HEK293 (cell line): ENCODE results near the gene DISP3.

ENCODE experiments used
- BCL11A ChIP-seq: fragments of 450-650 bp; formaldehyde crosslinking; IDR thresholded peaks from 2 replicates; pipeline ENCODE4 v1.5.1; 2016; ENCODE audit warnings: low read depth, missing biosample characterization, missing genetic modification characterization
- CTCF ChIP-seq: fragments of 450-650 bp; formaldehyde crosslinking; IDR thresholded peaks from 2 replicates; pipeline ENCODE4 v1.5.1; 2016; ENCODE audit warnings: missing biosample characterization, missing genetic modification characterization
- KLF1 ChIP-seq: fragments of 450-650 bp; formaldehyde crosslinking; IDR thresholded peaks from 2 replicates; pipeline ENCODE4 v1.5.1; 2016; ENCODE audit warnings: missing biosample characterization, missing genetic modification characterization
- SETDB1 ChIP-seq: IDR thresholded peaks from one replicate; pipeline ENCODE4 v1.6.1; 2017; ENCODE audit warnings: mild to moderate bottlenecking, low read length, moderate library complexity, mixed read lengths; ENCODE audit not compliant: insufficient read length
- TRIM28 ChIP-seq: IDR thresholded peaks from 2 replicates; pipeline ENCODE4 v1.6.1; 2011; ENCODE audit warnings: low read length, control low read depth, borderline replicate concordance
- ZNF138 ChIP-seq: fragments of 450-650 bp; formaldehyde crosslinking; IDR thresholded peaks from 2 replicates; pipeline ENCODE4 v1.5.1; 2016; ENCODE audit warnings: missing biosample characterization, missing genetic modification characterization, borderline replicate concordance
- ZNF426 ChIP-seq: fragments of 450-650 bp; formaldehyde crosslinking; IDR thresholded peaks from 2 replicates; pipeline ENCODE4 v1.5.1; 2017; ENCODE audit warnings: missing biosample characterization, missing genetic modification characterization, mild to moderate bottlenecking, inconsistent platforms, moderate library complexity
- ZSCAN16 ChIP-seq: fragments of 450-650 bp; formaldehyde crosslinking; IDR thresholded peaks from 2 replicates; pipeline ENCODE4 v1.5.1; 2016; ENCODE audit warnings: missing biosample characterization, missing genetic modification characterization
- ZSCAN30 ChIP-seq: fragments of 450-650 bp; IDR thresholded peaks from 2 replicates; pipeline ENCODE4 v1.5.1; 2018; ENCODE audit warnings: missing biosample characterization, mild to moderate bottlenecking, missing genetic modification characterization, moderate library complexity

GRCh38 chr1:11531943-11532342 is 53.0 kb downstream of the DISP3 start:
- TF ChIP-seq KLF1 (tag by site-specific recombination): no peak
- TF ChIP-seq CTCF (tag by site-specific recombination): no peak
- TF ChIP-seq ZSCAN16 (tag by site-specific recombination): no peak
- TF ChIP-seq SETDB1: no peak
- no peak for TF ChIP-seq BCL11A (tag by site-specific recombination)
- no peak for TF ChIP-seq ZSCAN30 (tag by site-specific recombination)
- no peak for TF ChIP-seq ZNF426
- no peak for TF ChIP-seq ZNF138 (tag by site-specific recombination)
- TF ChIP-seq TRIM28: no peak
